GM21786 (cell line): ENCODE results near the gene RAB40B.

Experiments used
- ATAC-seq: cut with Tn5 transposase; IDR thresholded peaks from one replicate; pipeline ENCODE4 v1.9.1; 2021; ENCODE audit not compliant: unreplicated experiment

Gene RAB40B

DNA sequence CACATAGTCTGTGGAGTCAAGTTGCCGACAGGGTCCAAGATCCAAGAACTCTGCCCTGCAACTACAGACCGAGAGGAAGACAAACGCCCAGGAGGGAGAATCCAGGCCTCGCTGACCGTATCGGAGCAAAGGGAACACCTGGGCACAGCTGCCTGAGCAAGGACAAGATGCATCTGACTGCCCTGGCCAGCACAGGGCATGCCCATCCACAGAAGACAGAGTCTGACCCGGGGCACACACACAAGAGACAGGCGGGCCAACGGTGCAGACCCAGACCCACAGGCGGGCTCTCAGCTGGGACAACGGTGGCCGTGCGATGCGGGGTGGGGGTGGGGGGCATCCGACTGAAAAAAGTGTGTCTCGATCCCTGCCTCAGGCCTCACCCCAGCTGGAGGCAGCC lies 6.2 kb downstream of the RAB40B start:
- no peak for ATAC-seq

DNA sequence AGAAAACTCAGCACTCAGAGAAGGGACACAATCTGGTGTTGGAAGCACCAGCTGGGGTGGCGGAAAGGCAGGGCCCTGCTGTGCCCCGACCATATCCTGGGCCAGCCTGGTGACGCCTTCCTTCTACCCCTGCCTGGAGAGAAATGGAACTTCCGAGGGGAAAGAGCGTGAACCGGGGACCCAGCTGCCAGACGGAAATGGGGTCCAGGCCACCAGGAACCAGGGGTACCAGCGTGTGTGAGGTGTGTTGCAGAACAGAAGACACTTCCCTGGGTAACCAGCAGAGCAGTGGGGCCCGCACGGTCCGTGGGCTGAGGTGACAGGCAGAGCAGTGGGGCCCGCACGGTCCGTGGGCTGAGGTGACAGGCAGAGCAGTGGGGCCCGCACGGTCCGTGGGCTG lies 6.8 kb downstream of the RAB40B start:
- no peak for ATAC-seq

GRCh38 chr17:82690786-82691489 lies 7.6 kb downstream of the RAB40B start:
- ATAC-seq = no peak

GRCh38 chr17:82689077-82689476 lies 9.4 kb downstream of the RAB40B start:
- ATAC-seq = no peak

- no peak for ATAC-seq
These were observed 10.6 kb downstream of the RAB40B start for GRCh38 chr17:82687871-82688270.

- ATAC-seq = no peak
These were observed 11.1 kb downstream of the RAB40B start for GRCh38 chr17:82687375-82687861.

DNA sequence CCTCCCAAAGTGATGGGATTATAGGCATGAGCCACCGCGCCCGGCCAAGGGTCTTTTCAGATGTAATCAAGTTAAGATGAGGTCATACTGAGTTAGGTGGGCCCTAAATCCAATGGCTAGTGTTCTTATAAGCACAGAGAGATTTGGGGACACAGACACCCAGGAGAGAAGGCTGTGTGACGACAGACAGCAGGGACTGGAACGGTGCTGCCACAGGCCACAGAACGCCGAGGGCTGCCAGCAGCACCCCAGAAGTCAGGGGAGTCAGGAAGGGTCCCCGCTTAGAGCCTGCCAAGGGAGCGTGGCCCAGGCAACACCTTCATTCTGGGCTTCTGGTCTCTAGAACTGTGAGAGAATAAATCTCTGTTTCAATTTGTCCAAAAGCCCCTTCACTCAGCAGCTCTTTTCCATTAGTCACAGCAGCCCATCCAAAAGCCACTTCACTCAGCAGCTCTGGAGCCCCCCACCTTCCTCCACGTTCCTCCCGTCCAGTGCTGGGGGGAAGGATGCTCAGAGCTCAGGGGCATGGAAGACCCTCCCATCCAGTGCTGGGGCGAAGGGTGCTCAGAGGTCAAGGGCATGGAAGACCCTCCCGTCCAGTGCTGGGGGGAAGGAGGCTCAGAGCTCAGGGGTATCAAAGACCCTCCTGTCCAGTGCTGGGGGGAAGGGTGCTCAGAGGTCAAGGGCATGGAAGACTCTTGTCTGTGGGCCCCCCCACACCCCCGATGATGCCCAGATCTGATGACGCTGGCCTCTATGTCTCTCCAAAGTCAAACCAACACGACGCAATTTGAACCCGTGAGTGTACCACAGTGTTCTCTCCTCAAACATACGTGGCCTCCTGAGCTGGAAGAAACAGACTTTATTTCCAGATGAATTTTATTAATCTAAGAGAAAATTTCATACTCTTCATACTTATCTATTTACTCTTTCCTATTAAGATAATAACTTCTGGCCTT lies 11.9 kb downstream of the RAB40B start:
- ATAC-seq = no peak

GRCh38 chr17:82685291-82685690 lies 13.2 kb downstream of the RAB40B start:
- no peak for ATAC-seq

DNA sequence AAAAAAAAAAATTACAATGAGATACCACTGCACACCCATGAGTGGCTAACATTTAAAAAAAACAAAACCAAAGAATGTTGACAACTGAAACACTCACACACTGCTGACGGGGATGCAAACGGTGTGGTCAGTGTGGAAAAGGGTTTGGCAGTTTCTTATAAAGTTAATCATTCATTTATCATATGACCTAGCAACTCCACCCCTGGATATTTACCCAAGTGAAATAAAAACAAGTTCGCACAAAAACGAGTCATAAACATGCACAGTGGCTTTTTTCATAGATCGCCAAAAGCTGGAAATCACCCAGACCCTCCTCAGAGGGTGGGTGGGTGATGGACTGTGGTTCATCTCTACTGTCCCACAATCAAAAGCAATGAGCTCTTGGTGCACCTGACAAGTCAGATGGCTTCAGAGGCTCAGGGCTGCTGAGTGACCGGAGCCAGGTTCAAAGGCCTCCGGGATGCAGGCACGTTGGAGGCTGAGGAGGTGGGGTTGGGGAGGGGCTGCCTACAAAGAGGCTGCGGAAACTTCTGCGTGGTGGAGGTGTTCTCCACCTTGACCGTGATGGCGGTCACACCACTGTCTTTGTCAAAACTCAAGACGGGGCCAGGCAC lies 14.2 kb downstream of the RAB40B start:
- no peak for ATAC-seq

DNA sequence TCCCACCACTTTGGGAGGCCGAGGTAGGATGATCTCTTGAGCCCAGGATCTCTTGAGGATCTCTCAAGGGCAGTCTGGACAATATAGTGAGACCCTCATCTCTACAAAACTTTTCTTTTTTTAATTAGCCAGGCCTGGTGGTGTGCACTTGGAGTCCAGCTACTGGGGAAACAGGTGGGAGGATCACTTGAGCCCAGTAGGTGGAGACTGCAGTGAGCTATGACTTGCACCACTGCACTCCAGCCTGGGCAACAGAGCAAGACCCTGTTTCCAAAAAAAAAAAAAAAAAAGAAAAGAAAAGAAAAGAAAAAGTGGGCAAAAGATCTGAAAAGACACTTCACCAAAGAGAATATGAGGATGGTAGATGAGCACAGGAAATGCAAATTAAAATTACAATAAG lies 15.0 kb downstream of the RAB40B start:
- no peak for ATAC-seq

- ATAC-seq = no peak
These were observed 17.0 kb downstream of the RAB40B start for GRCh38 chr17:82681547-82681946.

DNA sequence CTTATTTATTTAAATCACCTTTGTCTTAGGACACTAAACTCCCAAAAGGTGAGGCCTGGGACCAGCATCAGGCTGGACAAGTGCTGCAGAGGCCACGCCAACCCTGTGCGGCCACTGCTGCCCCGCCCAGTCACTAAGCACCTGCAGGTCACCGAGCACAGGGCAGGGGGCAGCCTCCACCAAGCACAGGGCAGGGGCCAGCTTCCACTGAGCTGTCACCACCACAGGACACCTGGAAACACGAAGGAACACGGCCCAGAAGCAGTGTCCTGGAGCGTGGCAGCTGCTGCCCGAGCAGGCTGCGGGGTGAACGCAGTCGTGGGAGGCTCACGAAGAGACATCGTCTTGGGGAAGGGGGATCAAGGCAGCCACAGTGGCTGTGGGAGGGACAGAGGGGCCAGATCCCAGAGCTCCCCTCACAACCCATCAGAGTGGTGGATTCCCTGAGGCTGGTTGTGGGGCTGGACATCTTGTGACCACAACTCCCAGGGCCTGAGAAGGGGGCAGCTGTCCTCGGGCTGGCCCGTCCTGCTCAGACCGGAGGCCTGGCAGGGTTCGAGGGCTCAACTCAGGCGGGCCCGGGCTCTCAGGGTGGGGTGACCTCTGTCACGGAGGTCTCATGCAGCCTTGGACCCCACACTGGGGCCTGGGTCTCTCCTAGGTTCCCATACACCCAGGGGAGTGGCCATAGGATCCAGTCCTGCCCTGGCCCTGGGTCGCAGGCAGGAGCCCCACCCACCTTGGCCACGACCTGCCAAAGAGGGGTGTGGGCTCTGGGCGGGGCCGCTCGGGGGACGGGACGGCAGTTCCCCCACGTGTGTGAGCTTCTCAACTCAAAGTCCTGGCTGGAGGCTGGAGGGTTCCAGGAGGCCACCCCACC lies 18.7 kb downstream of the RAB40B start:
- ATAC-seq = no peak

- no peak for ATAC-seq
These were observed 20.1 kb downstream of the RAB40B start for GRCh38 chr17:82678265-82678891.

- ATAC-seq = no peak
These were observed 21.1 kb downstream of the RAB40B start for GRCh38 chr17:82677353-82677925.

GRCh38 chr17:82675476-82676245 lies 22.8 kb downstream of the RAB40B start:
- ATAC-seq = no peak

DNA sequence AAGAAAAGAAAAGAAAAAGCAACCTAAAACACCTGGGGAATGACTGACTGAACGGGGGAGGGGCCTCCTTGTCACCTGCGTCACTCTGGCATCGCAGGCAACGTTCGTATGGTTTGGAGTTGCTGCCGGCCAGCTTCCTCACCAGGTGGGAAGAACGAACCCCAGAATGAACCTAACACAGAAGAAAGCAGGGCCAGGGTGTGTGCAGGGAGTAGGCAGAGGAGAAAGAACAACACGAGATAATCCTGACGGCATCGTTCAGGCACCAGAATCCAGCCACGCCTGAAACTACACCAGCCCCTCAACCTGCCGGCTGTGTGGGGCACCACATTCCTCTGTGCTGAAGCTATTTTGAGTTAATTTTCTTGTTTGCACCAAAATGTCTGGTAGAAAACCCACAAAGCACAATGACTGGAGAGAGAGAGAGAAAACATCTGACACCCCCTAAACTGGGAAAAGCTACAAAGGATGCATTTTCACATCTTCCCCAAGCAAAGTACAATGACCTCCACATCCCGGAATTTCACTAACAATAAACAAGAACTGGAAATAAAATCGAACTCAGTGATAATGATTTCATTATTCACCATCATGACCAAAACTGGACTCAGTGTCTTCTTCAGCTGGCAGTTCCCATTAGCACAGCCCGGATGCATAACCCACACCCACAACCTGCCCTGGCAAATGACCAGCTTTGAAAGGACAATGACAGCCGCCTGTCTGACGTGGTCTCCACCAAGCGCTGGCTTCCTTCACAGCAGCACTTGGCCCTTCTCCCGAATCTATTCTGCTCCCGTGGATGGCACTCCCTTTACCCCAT lies 23.6 kb downstream of the RAB40B start:
- ATAC-seq = no peak

- no peak for ATAC-seq
These were observed 27.6 kb downstream of the RAB40B start for GRCh38 chr17:82670661-82671450.
